Measurements from ENCODE around the gene RPS19.

- TF ChIP-seq CTCF (IDR thresholded peaks at IDR 0.05) (no peak), REST (IDR thresholded peaks at IDR 0.05; ENCODE audit: insufficient read depth in 1 of 2, low read depth in 2 of 2, low read length in 1 of 2) (no peak), POLR2AphosphoS5 (IDR thresholded peaks at IDR 0.05; ENCODE audit: low read depth, low read length) (no peak), TCF7L2 (IDR thresholded peaks at IDR 0.05; ENCODE audit: low read depth, low read length) (no peak)
Observed at GRCh38 chr19:41863209-41863931, 3.3 kb downstream of the RPS19 start.
